NCI-H2107 treated with DMSO at 0.1 percent for 48 hours (cell line): ENCODE data around the gene PRRT3.
"Not testable (repeated sequence)": the region's sequence is repeated elsewhere in the genome, so short reads cannot be mapped to it uniquely, and the experiment has no call there.

Experiments used
- DNase-seq: peaks from one replicate; lab custom pipeline; 2025; ENCODE audit not compliant: unreplicated experiment; lab: John Stamatoyannopoulos, UW

The PRRT3 gene

DNA sequence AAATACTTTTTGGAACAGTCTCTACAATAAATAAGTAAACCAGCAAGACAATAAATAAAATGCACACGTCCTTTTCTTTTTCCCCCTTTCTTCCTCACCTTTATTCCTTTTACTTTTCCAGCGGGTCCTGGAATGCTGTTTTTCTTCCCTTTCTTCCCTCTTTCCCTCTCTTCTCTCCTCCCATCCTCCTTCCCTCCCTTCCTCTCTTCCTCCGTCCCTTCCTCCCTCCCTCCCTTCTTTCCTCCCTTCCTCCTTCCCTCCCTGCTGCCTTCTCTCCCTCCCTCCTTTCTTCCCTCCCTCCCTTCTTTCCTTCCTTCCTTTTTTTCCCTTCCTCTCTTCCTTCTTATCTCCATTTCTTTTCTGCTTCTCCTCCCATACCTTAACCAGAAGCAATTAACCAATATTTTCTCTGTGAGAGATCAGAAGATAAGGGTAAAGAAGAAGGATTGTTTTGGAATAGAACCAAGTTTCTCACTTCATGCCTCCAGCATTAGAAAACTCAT is 52.9 kb downstream of the PRRT3 start:
- no peak for DNase-seq

DNA sequence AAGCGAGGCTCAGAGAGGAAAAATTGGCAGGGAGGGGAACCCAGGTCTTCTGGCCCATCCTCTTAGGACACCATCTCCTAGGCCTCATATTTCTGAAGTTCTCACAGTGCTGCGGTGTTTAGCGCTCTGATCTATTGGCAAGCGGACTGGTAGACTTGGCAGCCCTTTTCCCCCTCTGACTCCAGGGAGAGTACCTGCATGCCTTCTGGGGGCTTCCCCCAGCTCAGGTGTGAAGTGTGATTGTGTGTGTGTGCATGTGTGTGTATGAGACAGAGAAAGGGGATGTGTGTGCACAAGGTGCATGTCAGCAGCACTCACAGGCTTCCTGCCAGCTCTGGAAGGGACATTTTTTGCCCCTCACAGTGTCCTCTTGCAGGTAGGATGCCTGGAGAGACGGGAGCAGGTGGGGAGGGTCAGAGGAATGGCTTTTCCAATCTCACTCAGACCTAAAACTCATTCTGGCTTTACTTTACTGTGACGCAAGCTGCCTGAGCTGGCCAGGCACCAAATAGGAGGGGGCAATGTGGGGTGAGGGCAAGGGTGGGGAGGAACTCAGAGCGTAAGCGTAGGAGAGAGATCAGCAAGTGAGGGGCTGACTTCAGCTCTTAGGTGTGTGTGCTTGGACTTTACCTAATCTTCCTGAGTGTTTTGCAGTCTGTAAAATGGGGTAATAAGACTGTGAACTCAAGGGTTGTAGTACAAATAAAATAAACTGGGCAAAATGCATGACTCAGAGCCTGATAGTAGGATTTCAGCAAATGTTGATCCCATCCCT is 53.6 kb downstream of the PRRT3 start:
- DNase-seq = no peak

DNA sequence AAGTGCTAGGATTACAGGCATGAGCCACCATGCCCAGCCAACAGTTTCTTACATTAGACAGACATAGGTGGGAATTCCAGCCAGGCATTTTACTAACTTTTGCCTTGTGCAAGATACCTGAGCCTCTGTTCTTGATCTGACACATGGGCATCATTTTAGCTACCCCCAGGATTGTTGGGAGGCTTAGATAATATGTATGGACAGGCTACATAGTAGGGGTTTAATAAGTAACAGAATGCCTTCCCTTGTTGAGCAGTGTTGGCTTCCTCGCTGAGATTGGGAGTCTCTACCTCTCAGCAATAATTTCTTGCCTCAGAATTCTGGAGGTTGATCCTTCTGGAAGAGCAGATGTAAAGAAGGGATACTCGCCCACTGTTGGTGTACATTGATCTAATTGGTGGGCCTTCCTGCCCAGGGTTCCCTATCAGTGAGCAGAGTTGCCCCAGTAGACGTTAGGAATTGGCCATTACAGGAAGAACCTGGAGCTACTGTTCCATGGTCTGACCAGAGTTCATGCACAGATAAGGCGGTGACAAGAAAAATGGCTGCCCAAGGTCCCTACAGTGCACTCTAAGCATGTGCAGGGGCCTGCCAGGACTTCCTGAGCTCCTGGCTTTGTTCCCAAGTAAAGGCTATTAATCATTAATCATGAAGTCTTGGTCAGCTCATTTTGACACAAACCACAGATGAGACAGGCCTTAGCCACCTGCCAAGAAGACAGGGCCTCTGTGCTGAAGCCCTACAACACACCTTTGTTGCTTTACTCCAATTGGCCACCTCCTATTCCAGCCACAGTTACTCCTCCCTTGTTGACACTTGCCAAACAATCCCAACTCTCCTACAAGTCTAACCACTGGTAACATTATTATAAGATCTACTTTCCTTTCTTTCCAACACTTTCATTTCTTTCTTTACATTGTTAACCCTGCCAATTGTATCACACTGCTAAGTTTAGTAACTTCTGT is 54.5 kb downstream of the PRRT3 start:
- DNase-seq = no peak

DNA sequence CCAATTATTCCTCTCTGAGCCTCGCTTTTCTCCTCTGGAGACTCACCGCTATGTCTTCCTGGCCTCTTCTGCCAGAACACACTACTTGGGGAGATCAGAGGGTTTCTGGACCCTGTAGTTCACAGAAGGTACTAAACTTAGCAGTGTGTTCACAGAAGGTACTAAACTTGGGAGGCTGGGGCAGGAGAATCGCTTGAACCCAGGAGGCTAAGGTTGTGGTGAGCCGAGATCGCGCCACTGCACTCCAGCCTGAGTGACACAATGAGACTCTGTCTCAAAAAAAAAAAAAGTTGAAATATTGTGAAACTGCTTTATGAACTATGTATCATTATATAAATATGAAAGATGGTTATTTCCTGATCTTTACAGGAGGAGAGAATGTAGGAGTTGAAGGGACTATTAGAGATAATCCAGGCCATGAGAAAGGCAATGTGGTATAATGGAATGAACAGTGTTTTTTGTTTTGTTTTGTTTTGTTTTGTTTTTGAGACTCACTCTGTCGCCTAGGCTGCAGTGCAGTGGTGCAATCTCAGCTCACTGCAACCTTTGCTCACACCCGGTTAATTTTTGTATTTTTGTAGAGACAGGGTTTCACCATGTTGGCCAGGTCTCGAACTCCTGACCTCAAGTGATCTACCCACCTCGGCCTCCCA is 55.3 kb downstream of the PRRT3 start:
- DNase-seq = not testable (repeated sequence)

DNA sequence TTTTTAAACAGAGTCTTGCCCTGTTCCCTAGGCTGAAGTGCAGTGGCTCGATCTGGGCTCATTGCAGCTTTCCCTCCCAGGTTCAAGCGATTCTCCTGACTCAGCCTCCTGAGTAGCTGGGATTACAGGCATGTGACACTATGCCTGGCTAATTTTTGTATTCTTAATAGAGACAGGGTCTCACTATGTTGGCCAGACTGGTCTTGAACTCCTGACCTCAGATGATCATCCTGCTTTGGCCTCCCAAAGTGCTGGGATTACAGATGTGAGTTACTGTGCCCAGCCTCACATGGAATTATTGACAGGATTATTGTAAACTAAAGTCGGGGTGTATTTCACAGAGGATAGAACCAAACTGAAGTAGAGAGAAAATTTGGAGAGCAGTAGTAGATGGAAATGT is 56.5 kb downstream of the PRRT3 start:
- DNase-seq = not testable (repeated sequence)
